Occipital lobe (tissue), 2 donors: ENCODE results near the gene TBC1D19. TPM values are rescaled to one million over a fixed set of nuclear protein-coding genes. Genes with fewer than 3 reads are reported as not detected.
"Not testable (repeated sequence)": the region's sequence is repeated elsewhere in the genome, so short reads cannot be mapped to it uniquely, and the experiment has no call there.

Experiments
- DNase-seq: peaks from one replicate; lab custom pipeline; 2025; lab: John Stamatoyannopoulos, UW
- total RNA-seq: library from RNA; depleted of rRNA; stranded (reverse); fragments of >200 nt; gene quantifications from one replicate; pipeline ENCODE4 v1.2.3, GENCODE V29; 2014

Gene TBC1D19
- 104 TPM for total RNA-seq

GRCh38 chr4:26583865-26584652, at the start of gene TBC1D19:
Gene TBC1D19, plus strand, starts transcription at chr4:26584084. Its CDS starts 110 bp downstream, at chr4:26584194.
- peak; percentile 85 for DNase-seq

GRCh38 chr4:26542991-26543390, 40.9 kb upstream of the TBC1D19 start:
- DNase-seq: no peak

GRCh38 chr4:26544421-26544820, 39.5 kb upstream of the TBC1D19 start:
- no peak for DNase-seq

- DNase-seq: not testable (repeated sequence)
Observed at GRCh38 chr4:26548379-26548778, 35.5 kb upstream of the TBC1D19 start.

GRCh38 chr4:26557164-26557563, 26.7 kb upstream of the TBC1D19 start:
- DNase-seq: no peak

- no peak for DNase-seq
Observed at GRCh38 chr4:26558166-26558895, 25.6 kb upstream of the TBC1D19 start.

GRCh38 chr4:26566133-26566532, 17.8 kb upstream of the TBC1D19 start:
- DNase-seq: no peak

GRCh38 chr4:26568446-26568994, 15.4 kb upstream of the TBC1D19 start:
- DNase-seq: no peak

GRCh38 chr4:26570596-26570995, 13.3 kb upstream of the TBC1D19 start:
- no peak for DNase-seq

GRCh38 chr4:26573389-26573794, 10.5 kb upstream of the TBC1D19 start:
- no peak for DNase-seq

GRCh38 chr4:26574563-26574962, 9.3 kb upstream of the TBC1D19 start:
- no peak for DNase-seq

GRCh38 chr4:26576231-26576739, 7.6 kb upstream of the TBC1D19 start:
- no peak for DNase-seq

- no peak for DNase-seq
Observed at GRCh38 chr4:26577066-26577465, 6.8 kb upstream of the TBC1D19 start.

GRCh38 chr4:26579169-26579568, 4.7 kb upstream of the TBC1D19 start:
- DNase-seq: no peak

- DNase-seq: not testable (repeated sequence)
Observed at GRCh38 chr4:26581341-26581740, 2.5 kb upstream of the TBC1D19 start.

GRCh38 chr4:26583538-26583864, 383 bp upstream of the TBC1D19 start:
- no peak for DNase-seq

- no peak for DNase-seq
Observed at GRCh38 chr4:26584725-26585124, 841 bp downstream of the TBC1D19 start.

GRCh38 chr4:26589705-26590104, 5.8 kb downstream of the TBC1D19 start:
- no peak for DNase-seq

- no peak for DNase-seq
Observed at GRCh38 chr4:26590639-26591038, 6.8 kb downstream of the TBC1D19 start.

- not testable (repeated sequence) for DNase-seq
Observed at GRCh38 chr4:26593557-26593956, 9.7 kb downstream of the TBC1D19 start.

- no peak for DNase-seq
Observed at GRCh38 chr4:26594371-26594770, 10.5 kb downstream of the TBC1D19 start.

GRCh38 chr4:26594778-26595177, 10.9 kb downstream of the TBC1D19 start:
- DNase-seq: no peak
